H1 (cell line): ENCODE results near the gene LTBR. TPM values are rescaled to one million over a fixed set of nuclear protein-coding genes. Genes with fewer than 3 reads are reported as not detected.

Experiments
- CHD7 ChIP-seq: fragments of 300-600 bp; sonication (generic); IDR thresholded peaks from 2 replicates; pipeline ENCODE4 v1.7.1; 2012; ENCODE audit warnings: low read length, moderate library complexity, mild to moderate bottlenecking, inconsistent platforms; ENCODE audit not compliant: insufficient replicate concordance
- GTF2F1 ChIP-seq: IDR thresholded peaks from 2 replicates; pipeline ENCODE4 v1.6.1; 2012; ENCODE audit warnings: low read depth, low read length, improper control_type of control experiment, borderline replicate concordance
- RBBP5 ChIP-seq: IDR thresholded peaks from 2 replicates; pipeline ENCODE4 v1.7.1; 2012; ENCODE audit warnings: low read depth, mild to moderate bottlenecking, inconsistent platforms, low read length, moderate library complexity, borderline replicate concordance
- RNF2 ChIP-seq: fragments of 200-900, 300-1000 bp; sonication (generic); IDR thresholded peaks from 2 replicates; pipeline ENCODE4 v1.7.1; 2016; ENCODE audit warnings: borderline replicate concordance, low read depth, mild to moderate bottlenecking, antibody characterized with exemption, low read length; ENCODE audit not compliant: poor library complexity, severe bottlenecking; ENCODE audit errors: missing control alignments
- polyA plus RNA-seq, 7 experiments: library from polyadenylated mRNA; depleted of rRNA in 3 of 7; stranded (reverse) in 5 of 7; unstranded in 2 of 7; fragments of >200 nt in 5 of 7; fragments of 200-250 nt in 2 of 7; gene quantifications; 1 replicate in 5 of 7; 2 replicates in 1 of 7; 4 replicates in 1 of 7; pipeline versions ENCODE4 v1.2.1 to v1.2.3, GENCODE V29; 2011 to 2013; ENCODE audit warnings: missing spikeins in 2 of 7, mixed read lengths in 2 of 7
- total RNA-seq: library from RNA; stranded (reverse); fragmentation: NEBNext Ultra II Directional; extraction: Animal tissue kit (Norgen Biotek cat#: 25700); gene quantifications from 2 replicates; pipeline ENCODE4 v1.2.1, GENCODE V29; 2021

LTBR gene
- total and polyA plus RNA-seq, 2 of the 8 experiments (the other 6 are each of a cell fraction or from before 2014, with no cell fraction given) = 5.1 to 6.3 TPM

- TF ChIP-seq GTF2F1 (no peak), CHD7 (no peak), RNF2 (no peak), RBBP5 (no peak)
Observed at GRCh38 chr12:6376870-6377666, 6.9 kb upstream of the LTBR start (continued).
